MM.1S (cell line): ENCODE data around the gene SPPL2C.

Experiments used
- EZH2 ChIP-seq: fragments of 300-600 bp; sonication (generic); optimal IDR thresholded peaks from 2 replicates; pipeline ENCODE3; 2017; ENCODE audit warnings: low read depth, mild to moderate bottlenecking, antibody characterized with exemption, low read length, mixed read lengths
- EZH2phosphoT487 ChIP-seq: fragments of 300-600 bp; sonication (generic); IDR thresholded peaks from 2 replicates; pipeline ENCODE4 v1.6.1; 2018; ENCODE audit warnings: antibody characterized with exemption, low read length
- TF ChIP-seq, protein P1 (sequence below): fragments of 300-600 bp; sonication (generic); IDR thresholded peaks from 2 replicates; pipeline ENCODE4 v1.5.1; 2016; ENCODE audit warnings: antibody characterized with exemption, low read length, mixed read lengths

DNA sequence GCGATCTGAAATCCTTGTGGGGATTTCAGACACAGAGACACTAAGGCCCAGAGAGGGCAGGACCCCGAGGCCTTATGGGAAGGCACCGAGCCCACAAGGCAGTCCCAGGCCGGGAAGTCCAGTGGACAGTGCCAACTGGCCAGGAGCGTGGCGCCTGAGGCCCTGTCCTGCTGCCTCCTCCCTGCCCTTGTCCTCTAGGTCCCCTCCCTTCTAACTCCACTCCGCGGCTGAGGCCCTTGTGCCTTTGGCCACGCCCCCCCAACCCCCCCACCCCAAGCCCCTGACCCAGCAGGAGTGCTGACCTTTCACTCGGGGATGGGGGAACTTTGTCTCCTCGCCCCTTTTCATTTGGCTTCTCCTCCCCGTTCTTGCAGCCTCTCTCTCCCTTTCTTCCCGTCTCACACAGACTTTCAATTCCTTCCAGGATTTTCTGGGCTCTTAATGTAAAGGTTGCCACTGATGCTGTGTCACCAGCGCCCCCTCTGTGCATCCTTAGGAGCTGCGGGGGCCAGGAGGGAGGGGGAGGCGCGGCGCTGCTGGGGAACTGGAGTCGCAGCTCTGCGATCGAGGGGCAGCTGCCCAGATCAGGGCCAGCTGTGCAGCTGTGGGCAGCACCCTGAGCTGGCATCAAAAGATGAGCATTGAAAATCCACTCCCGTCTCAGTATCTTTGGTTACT lies 31.5 kb upstream of the SPPL2C start:
- TF ChIP-seq, protein P1, sequence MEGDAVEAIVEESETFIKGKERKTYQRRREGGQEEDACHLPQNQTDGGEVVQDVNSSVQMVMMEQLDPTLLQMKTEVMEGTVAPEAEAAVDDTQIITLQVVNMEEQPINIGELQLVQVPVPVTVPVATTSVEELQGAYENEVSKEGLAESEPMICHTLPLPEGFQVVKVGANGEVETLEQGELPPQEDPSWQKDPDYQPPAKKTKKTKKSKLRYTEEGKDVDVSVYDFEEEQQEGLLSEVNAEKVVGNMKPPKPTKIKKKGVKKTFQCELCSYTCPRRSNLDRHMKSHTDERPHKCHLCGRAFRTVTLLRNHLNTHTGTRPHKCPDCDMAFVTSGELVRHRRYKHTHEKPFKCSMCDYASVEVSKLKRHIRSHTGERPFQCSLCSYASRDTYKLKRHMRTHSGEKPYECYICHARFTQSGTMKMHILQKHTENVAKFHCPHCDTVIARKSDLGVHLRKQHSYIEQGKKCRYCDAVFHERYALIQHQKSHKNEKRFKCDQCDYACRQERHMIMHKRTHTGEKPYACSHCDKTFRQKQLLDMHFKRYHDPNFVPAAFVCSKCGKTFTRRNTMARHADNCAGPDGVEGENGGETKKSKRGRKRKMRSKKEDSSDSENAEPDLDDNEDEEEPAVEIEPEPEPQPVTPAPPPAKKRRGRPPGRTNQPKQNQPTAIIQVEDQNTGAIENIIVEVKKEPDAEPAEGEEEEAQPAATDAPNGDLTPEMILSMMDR: no peak
- TF ChIP-seq EZH2phosphoT487: no peak
- no peak for TF ChIP-seq EZH2
